ENCODE results near the gene ZNF33A.
"Not testable (repeated sequence)": the region's sequence is repeated elsewhere in the genome, so short reads cannot be mapped to it uniquely, and the experiment has no call there.

Gene ZNF33A

GRCh38 chr10:38010119-38010903 lies at the start of gene ZNF33A:
TSS of gene ZNF33A (plus strand) at chr10:38010675. CDS start at chr10:38012342, 1,667 bp downstream.
- in situ Hi-C loops (cut with MboI; ENCODE audit: low sequenced_read_pairs), result no loop called here

GRCh38 chr10:37965006-37965405 lies 45.5 kb upstream of the ZNF33A start:
- in situ Hi-C loops (cut with MboI; ENCODE audit: low sequenced_read_pairs), result no loop called here

GRCh38 chr10:37972396-37972795 lies 38.1 kb upstream of the ZNF33A start:
- in situ Hi-C loops (cut with MboI; ENCODE audit: low sequenced_read_pairs), result no loop called here

- in situ Hi-C loops (cut with MboI; ENCODE audit: low sequenced_read_pairs), result no loop called here
Measured at GRCh38 chr10:37975401-37975991, 35.0 kb upstream of the ZNF33A start.

GRCh38 chr10:37976091-37976879 lies 34.2 kb upstream of the ZNF33A start, which contains the start of gene ZNF25:
TSS of gene ZNF25 (minus strand) at chr10:37976647. CDS start at chr10:37971722, 4,925 bp downstream.
- in situ Hi-C loops (cut with MboI; ENCODE audit: low sequenced_read_pairs), result no loop called here

- in situ Hi-C loops (cut with MboI; ENCODE audit: low sequenced_read_pairs), result no loop called here
Measured at GRCh38 chr10:37976880-37977203, 33.6 kb upstream of the ZNF33A start.

GRCh38 chr10:37991655-37992054 lies 18.8 kb upstream of the ZNF33A start:
- in situ Hi-C loops (cut with MboI; ENCODE audit: low sequenced_read_pairs), result no loop called here

- in situ Hi-C loops (cut with MboI; ENCODE audit: low sequenced_read_pairs), result no loop called here
Measured at GRCh38 chr10:37992083-37992482, 18.4 kb upstream of the ZNF33A start.

GRCh38 chr10:37998920-37999319 lies 11.6 kb upstream of the ZNF33A start:
- in situ Hi-C loops (cut with MboI; ENCODE audit: low sequenced_read_pairs), result not testable (repeated sequence)

- in situ Hi-C loops (cut with MboI; ENCODE audit: low sequenced_read_pairs), result not testable (repeated sequence)
Measured at GRCh38 chr10:38000474-38000873, 10.0 kb upstream of the ZNF33A start.

GRCh38 chr10:38003026-38003425 lies 7.4 kb upstream of the ZNF33A start:
- in situ Hi-C loops (cut with MboI; ENCODE audit: low sequenced_read_pairs), result no loop called here

- in situ Hi-C loops (cut with MboI; ENCODE audit: low sequenced_read_pairs), result no loop called here
Measured at GRCh38 chr10:38003588-38003987, 6.9 kb upstream of the ZNF33A start.

- in situ Hi-C loops (cut with MboI; ENCODE audit: low sequenced_read_pairs), result no loop called here
Measured at GRCh38 chr10:38007551-38007950, 2.9 kb upstream of the ZNF33A start.

GRCh38 chr10:38007991-38008390 lies 2.5 kb upstream of the ZNF33A start:
- in situ Hi-C loops (cut with MboI; ENCODE audit: low sequenced_read_pairs), result no loop called here

GRCh38 chr10:38016354-38016753 lies 5.9 kb downstream of the ZNF33A start:
- in situ Hi-C loops (cut with MboI; ENCODE audit: low sequenced_read_pairs), result no loop called here

GRCh38 chr10:38019124-38019523 lies 8.6 kb downstream of the ZNF33A start:
- in situ Hi-C loops (cut with MboI; ENCODE audit: low sequenced_read_pairs), result not testable (repeated sequence)

- in situ Hi-C loops (cut with MboI; ENCODE audit: low sequenced_read_pairs), result no loop called here
Measured at GRCh38 chr10:38025283-38025682, 14.8 kb downstream of the ZNF33A start.

GRCh38 chr10:38027986-38028385 lies 17.5 kb downstream of the ZNF33A start:
- in situ Hi-C loops (cut with MboI; ENCODE audit: low sequenced_read_pairs), result no loop called here

- in situ Hi-C loops (cut with MboI; ENCODE audit: low sequenced_read_pairs), result no loop called here
Measured at GRCh38 chr10:38032886-38033285, 22.4 kb downstream of the ZNF33A start.

- in situ Hi-C loops (cut with MboI; ENCODE audit: low sequenced_read_pairs), result no loop called here
Measured at GRCh38 chr10:38038107-38038931, 27.8 kb downstream of the ZNF33A start.

GRCh38 chr10:38038932-38039245 lies 28.4 kb downstream of the ZNF33A start:
- in situ Hi-C loops (cut with MboI; ENCODE audit: low sequenced_read_pairs), result no loop called here
